SU-DHL-6 (cell line): ENCODE data around the gene HTR4.
"Not testable (repeated sequence)": the region's sequence is repeated elsewhere in the genome, so short reads cannot be mapped to it uniquely, and the experiment has no call there.

Source experiments
- EZH2phosphoT487 ChIP-seq: fragments of 200-600 bp; sonication (generic), shearing (Covaris generic); conservative IDR thresholded peaks from 2 replicates; pipeline ENCODE4 v1.6.1; 2018; ENCODE audit warnings: mild to moderate bottlenecking, antibody characterized with exemption, low read length, moderate library complexity, mixed read lengths
- TF ChIP-seq, protein P1 (sequence below): fragments of 200-600 bp; sonication (generic); IDR thresholded peaks from one replicate; pipeline ENCODE4 v1.5.1; 2017; ENCODE audit warnings: antibody characterized with exemption, mild to moderate bottlenecking, low read length, moderate library complexity; ENCODE audit not compliant: insufficient read depth, poor library complexity, severe bottlenecking

DNA sequence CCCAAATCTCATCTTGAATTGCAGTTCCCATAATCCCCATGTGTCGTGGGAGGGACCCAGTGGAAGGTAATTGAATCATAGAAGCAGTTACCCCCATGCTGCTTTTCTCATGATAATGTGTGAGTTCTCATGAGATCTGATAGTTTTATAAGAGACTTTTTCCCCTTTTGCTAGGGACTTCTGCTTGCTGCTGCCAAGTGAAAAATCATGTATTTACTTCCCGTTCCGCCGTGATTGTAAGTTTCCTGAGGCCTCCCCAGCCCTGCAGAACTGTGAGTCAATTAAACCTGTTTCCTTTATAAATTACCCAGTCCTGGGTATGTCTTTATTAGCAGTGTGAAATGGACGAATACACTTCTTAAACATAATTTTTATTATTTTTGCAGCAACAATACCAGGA is 185.6 kb downstream of the HTR4 start:
- TF ChIP-seq EZH2phosphoT487 = not testable (repeated sequence)
- TF ChIP-seq, protein P1, sequence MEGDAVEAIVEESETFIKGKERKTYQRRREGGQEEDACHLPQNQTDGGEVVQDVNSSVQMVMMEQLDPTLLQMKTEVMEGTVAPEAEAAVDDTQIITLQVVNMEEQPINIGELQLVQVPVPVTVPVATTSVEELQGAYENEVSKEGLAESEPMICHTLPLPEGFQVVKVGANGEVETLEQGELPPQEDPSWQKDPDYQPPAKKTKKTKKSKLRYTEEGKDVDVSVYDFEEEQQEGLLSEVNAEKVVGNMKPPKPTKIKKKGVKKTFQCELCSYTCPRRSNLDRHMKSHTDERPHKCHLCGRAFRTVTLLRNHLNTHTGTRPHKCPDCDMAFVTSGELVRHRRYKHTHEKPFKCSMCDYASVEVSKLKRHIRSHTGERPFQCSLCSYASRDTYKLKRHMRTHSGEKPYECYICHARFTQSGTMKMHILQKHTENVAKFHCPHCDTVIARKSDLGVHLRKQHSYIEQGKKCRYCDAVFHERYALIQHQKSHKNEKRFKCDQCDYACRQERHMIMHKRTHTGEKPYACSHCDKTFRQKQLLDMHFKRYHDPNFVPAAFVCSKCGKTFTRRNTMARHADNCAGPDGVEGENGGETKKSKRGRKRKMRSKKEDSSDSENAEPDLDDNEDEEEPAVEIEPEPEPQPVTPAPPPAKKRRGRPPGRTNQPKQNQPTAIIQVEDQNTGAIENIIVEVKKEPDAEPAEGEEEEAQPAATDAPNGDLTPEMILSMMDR = not testable (repeated sequence)
